H9 (cell line): ENCODE data around the gene BCHE. TPM values are rescaled to one million over a fixed set of nuclear protein-coding genes. Genes with fewer than 3 reads are reported as not detected.

Source experiments
- DNase-seq: peaks from one replicate; pipeline ENCODE4 v3.0.0-alpha.2; 2017
- H2AFZ ChIP-seq: one replicate; pipeline ENCODE4 v1.6.1; 2013; ENCODE audit warnings: mild to moderate bottlenecking, low read length, control low read depth, moderate library complexity
- H2AK5ac ChIP-seq: 2 replicates; pipeline ENCODE4 v1.6.1; 2013; ENCODE audit warnings: low read length, control low read depth, mixed read lengths; ENCODE audit not compliant: insufficient read length
- H2BK120ac ChIP-seq: one replicate; pipeline ENCODE4 v1.6.1; 2013; ENCODE audit warnings: low read depth, mild to moderate bottlenecking, low read length, control low read depth, inconsistent platforms; ENCODE audit not compliant: poor library complexity, severe bottlenecking
- H2BK12ac ChIP-seq: 2 replicates; pipeline ENCODE4 v1.6.1; 2013; ENCODE audit warnings: low read length, control low read depth, mixed read lengths, low read depth; ENCODE audit not compliant: insufficient read length
- H2BK15ac ChIP-seq: 2 replicates; pipeline ENCODE4 v1.6.1; 2013; ENCODE audit warnings: low read depth, low read length, control low read depth
- H2BK20ac ChIP-seq: one replicate; pipeline ENCODE4 v1.6.1; 2013; ENCODE audit warnings: low read depth, mild to moderate bottlenecking, low read length, control low read depth, inconsistent platforms; ENCODE audit not compliant: poor library complexity, severe bottlenecking
- H2BK5ac ChIP-seq: 2 replicates; pipeline ENCODE4 v1.6.1; 2013; ENCODE audit warnings: low read length, control low read depth, mixed read lengths; ENCODE audit not compliant: insufficient read length
- H3K14ac ChIP-seq: 2 replicates; pipeline ENCODE4 v1.6.1; 2013; ENCODE audit warnings: low read length, control low read depth; ENCODE audit not compliant: insufficient read depth
- H3K18ac ChIP-seq: 2 replicates; pipeline ENCODE4 v1.6.1; 2013; ENCODE audit warnings: low read depth, mild to moderate bottlenecking, mixed read lengths, low read length, control low read depth; ENCODE audit not compliant: insufficient read length
- H3K23ac ChIP-seq: 2 replicates; pipeline ENCODE4 v1.6.1; 2013; ENCODE audit warnings: low read length, control low read depth, mixed read lengths, low read depth; ENCODE audit not compliant: insufficient read length
- H3K23me2 ChIP-seq: 2 replicates; pipeline ENCODE4 v1.6.1; 2013; ENCODE audit warnings: low read depth, mild to moderate bottlenecking, mixed read lengths, low read length, control low read depth; ENCODE audit not compliant: insufficient read length, poor library complexity, severe bottlenecking
- H3K27ac ChIP-seq: 2 replicates; pipeline ENCODE4 v1.5.1; 2013; ENCODE audit warnings: low read length, control low read depth, mixed read lengths, low read depth; ENCODE audit not compliant: insufficient read length
- H3K27me3 ChIP-seq: 2 replicates; pipeline ENCODE4 v1.6.1; 2013; ENCODE audit warnings: low read length, control low read depth, inconsistent platforms; ENCODE audit not compliant: insufficient read depth
- H3K4ac ChIP-seq: 2 replicates; pipeline ENCODE4 v1.6.1; 2013; ENCODE audit warnings: low read depth, mild to moderate bottlenecking, control low read depth, inconsistent platforms, low read length, moderate library complexity
- H3K4me1 ChIP-seq: 2 replicates; pipeline ENCODE4 v1.6.1; 2013; ENCODE audit warnings: low read length, control low read depth, inconsistent platforms; ENCODE audit not compliant: insufficient read depth
- H3K4me2 ChIP-seq: 2 replicates; pipeline ENCODE4 v1.6.1; 2013; ENCODE audit warnings: low read length, control low read depth, mixed read lengths; ENCODE audit not compliant: insufficient read length, insufficient read depth
- H3K56ac ChIP-seq: 2 replicates; pipeline ENCODE4 v1.6.1; 2013; ENCODE audit warnings: low read depth, mild to moderate bottlenecking, mixed read lengths, low read length, control low read depth; ENCODE audit not compliant: insufficient read length
- H3K79me1 ChIP-seq: 2 replicates; pipeline ENCODE4 v1.6.1; 2013; ENCODE audit warnings: low read depth, mild to moderate bottlenecking, moderate library complexity, low read length, control low read depth, inconsistent platforms; ENCODE audit not compliant: insufficient read depth, poor library complexity, severe bottlenecking
- H3K79me2 ChIP-seq: 2 replicates; pipeline ENCODE4 v1.6.1; 2013; ENCODE audit warnings: low read length, control low read depth, inconsistent platforms; ENCODE audit not compliant: insufficient read depth
- H3K9ac ChIP-seq: 2 replicates; pipeline ENCODE4 v1.6.1; 2013; ENCODE audit warnings: low read length, control low read depth, mixed read lengths; ENCODE audit not compliant: insufficient read length; ENCODE audit errors: extremely low read depth
- H3K9me3 ChIP-seq: one replicate; pipeline ENCODE4 v1.6.1; 2013; ENCODE audit warnings: low read depth, low read length, inconsistent platforms; ENCODE audit not compliant: control insufficient read depth
- H3T11ph ChIP-seq: one replicate; pipeline ENCODE4 v1.6.1; 2013; ENCODE audit warnings: mild to moderate bottlenecking, low read length, control low read depth, inconsistent platforms
- H4K20me1 ChIP-seq: one replicate; pipeline ENCODE4 v1.6.1; 2013; ENCODE audit not compliant: control insufficient read depth, insufficient read length, insufficient read depth
- H4K5ac ChIP-seq: 2 replicates; pipeline ENCODE4 v1.6.1; 2013; ENCODE audit warnings: low read depth, mild to moderate bottlenecking, mixed read lengths, low read length, control low read depth; ENCODE audit not compliant: insufficient read length
- H4K8ac ChIP-seq: replicated peaks from 2 replicates; pipeline ENCODE4 v1.6.1; 2013; ENCODE audit warnings: low read length, control low read depth, mixed read lengths, low read depth; ENCODE audit not compliant: insufficient read length
- H4K91ac ChIP-seq: 2 replicates; pipeline ENCODE4 v1.6.1; 2013; ENCODE audit warnings: low read depth, mild to moderate bottlenecking, moderate library complexity, mixed read lengths, low read length, control low read depth; ENCODE audit not compliant: insufficient read length
- H3K27ac Mint-ChIP-seq, 3 experiments: 2 replicates in 2 of 3; 3 replicates in 1 of 3; pipeline ENCODE4 v1.8.0; 2020 to 2021; ENCODE audit warnings: mixed read lengths in 3 of 3, mild to moderate bottlenecking in 1 of 3, moderate library complexity in 1 of 3
- H3K27me3 Mint-ChIP-seq: 2 replicates; pipeline ENCODE4 v1.8.0; 2021; ENCODE audit warnings: low read depth, mild to moderate bottlenecking, moderate library complexity, mixed read lengths
- H3K36me3 Mint-ChIP-seq, 3 experiments: 2 replicates in 2 of 3; 3 replicates in 1 of 3; pipeline ENCODE4 v1.8.0; 2020 to 2021; ENCODE audit warnings: low read depth in 3 of 3, mixed read lengths in 3 of 3; ENCODE audit not compliant: insufficient read depth in 1 of 3
- H3K4me1 Mint-ChIP-seq, 2 experiments: 2 replicates each; pipeline ENCODE4 v1.8.0; 2020; ENCODE audit warnings: mixed read lengths in 2 of 2
- H3K4me3 Mint-ChIP-seq, 2 experiments: 2 replicates in 1 of 2; 3 replicates in 1 of 2; pipeline ENCODE4 v1.8.0; 2020 to 2021; ENCODE audit warnings: mild to moderate bottlenecking in 2 of 2, mixed read lengths in 2 of 2, moderate library complexity in 1 of 2
- H3K9me3 Mint-ChIP-seq, 2 experiments: 2 replicates in 1 of 2; 3 replicates in 1 of 2; pipeline ENCODE4 v1.8.0; 2020; ENCODE audit warnings: mild to moderate bottlenecking in 2 of 2, mixed read lengths in 2 of 2, moderate library complexity in 1 of 2
- CTCF ChIP-seq: fragments of 200-600 bp; sonication (generic); conservative IDR thresholded peaks from 3 replicates; pipeline ENCODE4 v1.8.0; 2021; ENCODE audit warnings: antibody characterized with exemption, mild to moderate bottlenecking
- WGBS: extraction: QIAGEN DNeasy Blood & Tissue Kit; methylation state at CpG from one replicate; pipeline ENCODE4 v1.1.7; 2013; ENCODE audit warnings: missing lambda C conversion rate, low lambda C conversion rate, mixed read lengths; ENCODE audit not compliant: insufficient read length; ENCODE audit errors: extremely low coverage; 5-methylcytosine and 5-hydroxymethylcytosine counted together
- total RNA-seq: library from RNA; stranded (reverse); gene quantifications from 2 replicates; pipeline ENCODE4 v1.2.1, GENCODE V29; 2021

Gene BCHE
- total RNA-seq, 1 experiment from 2014 or later = 1.4 TPM

DNA sequence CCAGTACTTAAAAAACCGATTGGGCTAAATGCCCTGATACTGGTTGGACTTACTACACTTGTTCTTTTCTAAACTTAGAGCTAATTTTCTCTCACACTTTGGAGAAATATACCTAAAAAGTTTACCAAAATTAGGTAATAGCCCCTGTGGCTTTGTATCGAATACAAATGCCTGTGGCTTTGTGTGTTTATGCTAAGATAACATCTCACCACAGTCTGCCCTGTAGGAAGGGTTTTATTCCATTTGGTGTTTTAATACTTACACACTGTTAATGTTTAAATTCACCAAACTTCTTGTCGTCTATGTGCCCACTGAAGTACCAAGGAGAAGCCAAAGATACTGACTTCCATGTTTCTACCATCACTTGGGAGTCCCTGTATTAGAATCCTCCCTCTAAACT is 66.4 kb downstream of the BCHE start:
- H3K4me3 Mint-ChIP-seq = no peak overlapping the region
- Histone ChIP-seq H3K18ac (no peak overlapping the region), H3K14ac (no peak overlapping the region), H3K27ac (no peak overlapping the region), H2BK15ac (no peak overlapping the region), H3K9me3 (no peaks in the 10 kb centered on the region), H4K20me1 (no peaks in the 10 kb centered on the region), H2AFZ (no peak overlapping the region), H2BK12ac (no peak overlapping the region), H3K23me2 (no peaks in the 10 kb centered on the region), H2BK120ac (no peak overlapping the region), H3K4me1 (no peaks in the 10 kb centered on the region; the same call in 1 of the 2 replicates), H3K79me2 (no peaks in the 10 kb centered on the region), H3K4ac (no peak overlapping the region), H3K56ac (no peak overlapping the region), H2BK20ac (no peak overlapping the region), H2BK5ac (no peak overlapping the region), H3K27me3 (no peaks in the 10 kb centered on the region), H3K4me2 (no peak overlapping the region), H4K8ac (no peak overlapping the region), H3K9ac (no peak overlapping the region), H4K5ac (no peak overlapping the region), H3K23ac (no peak overlapping the region), H4K91ac (no peak overlapping the region), H2AK5ac (no peak overlapping the region), H3T11ph (no peak overlapping the region), H3K79me1 (no peaks in the 10 kb centered on the region)
- no peaks in the 10 kb centered on the region for H3K9me3 Mint-ChIP-seq
- H3K36me3 Mint-ChIP-seq = peaks cover 0 to 2% (median 0%) of the 10 kb centered on the region in 3 experiments; a peak in 1 of 7 replicates
- H3K27ac Mint-ChIP-seq = no peak overlapping the region
- no peak for TF ChIP-seq CTCF
- no peak for DNase-seq
- WGBS = no CpG with 5 or more reads among the region's 3 CpGs
- no peaks in the 10 kb centered on the region for H3K27me3 Mint-ChIP-seq
- H3K4me1 Mint-ChIP-seq = peaks cover 6% of the 10 kb centered on the region in 2 experiments
